Neuron (in vitro differentiated cells): Measurements from ENCODE around the gene UCP2.
"Not testable (repeated sequence)": the region's sequence is repeated elsewhere in the genome, so short reads cannot be mapped to it uniquely, and the experiment has no call there.

ENCODE experiments used
- H2AFZ ChIP-seq: one replicate; pipeline ENCODE4 v1.6.1; 2013; ENCODE audit warnings: low read depth, mild to moderate bottlenecking, inconsistent platforms, low read length, moderate library complexity
- H3K27me3 ChIP-seq: one replicate; pipeline ENCODE4 v1.6.1; 2013; ENCODE audit warnings: low read length; ENCODE audit not compliant: insufficient read depth
- H3K36me3 ChIP-seq: one replicate; pipeline ENCODE4 v1.6.1; 2013; ENCODE audit warnings: low read length; ENCODE audit not compliant: insufficient read depth
- H3K4me1 ChIP-seq: one replicate; pipeline ENCODE4 v1.6.1; 2013; ENCODE audit warnings: low read length; ENCODE audit not compliant: insufficient read depth
- H3K4me3 ChIP-seq: 2 replicates; pipeline ENCODE4 v1.5.1; 2013; ENCODE audit warnings: mild to moderate bottlenecking, low read length, moderate library complexity
- H3K9me3 ChIP-seq: one replicate; pipeline ENCODE4 v1.6.1; 2013; ENCODE audit warnings: low read length

UCP2 gene

DNA sequence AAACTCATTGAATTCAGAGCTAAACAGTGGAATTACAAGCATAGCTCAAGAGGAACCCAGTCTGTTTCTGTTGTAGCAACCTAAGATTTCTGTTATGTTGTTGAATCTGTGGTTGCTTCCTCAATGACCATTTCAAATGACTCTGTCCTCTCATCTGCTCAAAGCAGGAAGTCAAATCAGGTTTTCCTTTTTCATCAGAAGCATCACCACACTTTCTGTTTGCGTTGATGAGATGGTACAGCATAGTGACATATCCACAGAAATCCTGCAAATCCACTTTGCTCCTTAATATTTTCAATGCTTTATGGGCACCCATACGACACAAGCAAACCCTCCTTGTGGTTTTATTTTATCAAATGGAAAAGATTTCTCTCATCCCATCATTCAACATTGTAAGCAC lies 12.6 kb upstream of the UCP2 start:
- Histone ChIP-seq H2AFZ (no peak overlapping the region), H3K36me3 (peaks cover 4% of the 10 kb centered on the region), H3K9me3 (no peaks in the 10 kb centered on the region), H3K4me1 (no peaks in the 10 kb centered on the region), H3K27me3 (no peaks in the 10 kb centered on the region), H3K4me3 (no peak overlapping the region)

DNA sequence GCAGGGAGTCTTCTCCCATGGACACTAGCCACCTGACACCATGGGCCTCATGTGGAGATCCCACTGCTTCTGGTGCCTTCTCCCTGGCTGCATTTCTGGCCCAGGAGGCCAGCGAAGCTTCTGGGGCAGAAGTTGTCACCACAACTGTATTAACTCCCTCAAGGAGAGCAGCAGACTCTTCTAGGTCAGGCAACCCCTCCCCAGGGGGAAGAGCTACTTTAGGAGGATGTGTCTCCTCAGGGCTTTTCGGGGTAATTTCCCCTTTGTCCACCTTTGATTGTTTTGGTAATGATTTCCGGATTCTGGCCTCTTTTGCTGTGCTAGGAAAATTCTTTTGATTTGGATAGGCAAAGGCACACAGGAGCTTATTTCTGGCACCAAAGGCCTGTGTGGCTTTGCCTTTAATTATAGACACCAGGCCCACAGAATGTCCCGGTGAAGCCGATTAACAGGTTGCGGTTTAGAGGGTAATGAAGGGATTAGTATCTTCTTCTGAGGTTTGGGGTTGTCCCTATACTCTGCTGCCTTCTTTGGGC lies 8.9 kb upstream of the UCP2 start:
- no peak overlapping the region for H3K4me3 ChIP-seq
- H3K9me3 ChIP-seq: no peaks in the 10 kb centered on the region
- no peaks in the 10 kb centered on the region for H3K27me3 ChIP-seq

DNA sequence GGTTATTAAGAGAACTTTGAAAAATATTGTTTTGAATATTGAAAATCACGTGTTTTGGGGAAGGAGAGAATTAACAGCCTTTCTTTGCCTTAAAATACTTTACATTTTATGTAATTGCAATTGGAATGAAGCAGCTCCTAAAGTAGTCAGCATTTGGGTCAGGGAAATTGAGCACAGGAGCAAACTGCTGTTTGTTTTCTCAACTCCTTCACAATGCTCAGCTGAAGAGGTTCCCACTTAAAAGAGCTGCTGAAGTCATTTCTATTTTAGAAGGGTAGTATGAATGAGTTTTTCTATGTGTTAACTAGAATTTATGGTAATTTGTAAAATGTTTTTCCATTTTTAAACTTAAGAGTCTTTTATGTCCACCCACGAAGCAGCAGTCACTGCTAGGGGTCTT lies 8.1 kb upstream of the UCP2 start:
- H3K27me3 ChIP-seq: no peaks in the 10 kb centered on the region
- no peaks in the 10 kb centered on the region for H3K36me3 ChIP-seq
- H3K4me3 ChIP-seq: no peak overlapping the region
- H3K9me3 ChIP-seq: no peaks in the 10 kb centered on the region
- H3K4me1 ChIP-seq: no peaks in the 10 kb centered on the region
- H2AFZ ChIP-seq: no peak overlapping the region

More for the DNA sequence above, 8.9 kb upstream of the UCP2 start:
- Histone ChIP-seq H3K36me3 (no peaks in the 10 kb centered on the region), H2AFZ (no peak overlapping the region), H3K4me1 (no peaks in the 10 kb centered on the region)

DNA sequence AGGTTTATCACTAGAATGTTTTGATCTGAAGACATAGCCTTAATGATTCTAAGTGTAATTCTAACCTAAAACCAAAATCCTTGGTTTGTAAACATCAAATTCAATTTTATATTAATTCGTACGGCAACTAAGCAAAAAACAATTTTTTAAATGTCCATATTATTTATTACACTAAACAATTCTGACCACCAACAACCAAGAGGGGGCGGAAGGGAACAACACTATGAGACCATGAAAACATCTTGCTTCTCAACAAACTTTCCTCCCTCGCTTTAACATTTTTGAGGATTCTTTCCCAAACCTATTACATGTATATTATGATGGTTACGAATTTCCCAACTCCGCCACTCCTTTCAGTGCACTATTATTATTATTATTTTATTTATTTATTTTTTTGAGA lies 6.5 kb upstream of the UCP2 start:
- Histone ChIP-seq H3K27me3 (no peaks in the 10 kb centered on the region), H3K36me3 (no peaks in the 10 kb centered on the region), H2AFZ (no peak overlapping the region), H3K4me1 (peaks cover under 1% of the 10 kb centered on the region), H3K4me3 (no peak overlapping the region), H3K9me3 (no peaks in the 10 kb centered on the region)

DNA sequence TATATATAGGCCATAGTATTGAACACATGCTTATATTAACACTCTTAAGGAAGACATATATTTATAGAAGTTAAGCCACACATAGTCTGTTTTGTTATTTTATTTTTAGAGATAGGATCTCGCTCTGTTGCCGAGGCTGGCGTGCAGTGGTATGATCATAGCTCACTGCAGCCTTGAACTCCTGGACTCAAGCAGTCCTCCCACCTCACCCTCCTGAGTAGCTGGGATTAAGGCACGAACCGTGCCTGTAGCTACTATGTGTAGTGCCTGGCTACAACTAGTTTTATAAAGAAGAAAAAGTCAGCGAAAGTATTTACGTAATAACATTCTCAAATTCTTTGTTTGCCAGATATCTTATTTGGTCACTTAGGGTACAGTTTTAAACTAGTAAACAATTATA lies 5.6 kb upstream of the UCP2 start:
- no peaks in the 10 kb centered on the region for H3K9me3 ChIP-seq
- no peaks in the 10 kb centered on the region for H3K27me3 ChIP-seq
- H3K36me3 ChIP-seq: no peaks in the 10 kb centered on the region
- no peak overlapping the region for H3K4me3 ChIP-seq
- H3K4me1 ChIP-seq: peaks cover 6% of the 10 kb centered on the region
- H2AFZ ChIP-seq: no peak overlapping the region

DNA sequence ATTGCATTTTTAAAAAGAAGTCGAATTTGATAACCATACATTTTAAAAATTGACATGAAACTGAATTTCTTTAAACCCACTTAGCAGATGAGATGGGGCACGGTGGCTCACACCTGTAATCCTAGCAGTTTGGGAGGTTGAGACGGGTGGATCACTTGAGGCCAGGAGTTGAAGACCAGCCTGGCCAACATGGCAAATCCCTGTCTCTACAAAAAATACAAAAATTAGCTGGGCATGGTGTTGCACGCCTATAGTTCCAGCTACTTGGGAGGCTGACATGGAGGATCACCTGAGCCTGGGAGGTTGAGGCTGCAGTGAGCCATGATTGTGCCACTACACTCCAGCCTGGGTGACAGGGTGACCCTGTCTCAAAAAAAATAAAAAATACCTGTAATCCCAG lies 3.0 kb upstream of the UCP2 start:
- not testable (repeated sequence) for H3K4me3 ChIP-seq, H3K9me3 ChIP-seq, H3K36me3 ChIP-seq, H3K4me1 ChIP-seq, H3K27me3 ChIP-seq, H2AFZ ChIP-seq

DNA sequence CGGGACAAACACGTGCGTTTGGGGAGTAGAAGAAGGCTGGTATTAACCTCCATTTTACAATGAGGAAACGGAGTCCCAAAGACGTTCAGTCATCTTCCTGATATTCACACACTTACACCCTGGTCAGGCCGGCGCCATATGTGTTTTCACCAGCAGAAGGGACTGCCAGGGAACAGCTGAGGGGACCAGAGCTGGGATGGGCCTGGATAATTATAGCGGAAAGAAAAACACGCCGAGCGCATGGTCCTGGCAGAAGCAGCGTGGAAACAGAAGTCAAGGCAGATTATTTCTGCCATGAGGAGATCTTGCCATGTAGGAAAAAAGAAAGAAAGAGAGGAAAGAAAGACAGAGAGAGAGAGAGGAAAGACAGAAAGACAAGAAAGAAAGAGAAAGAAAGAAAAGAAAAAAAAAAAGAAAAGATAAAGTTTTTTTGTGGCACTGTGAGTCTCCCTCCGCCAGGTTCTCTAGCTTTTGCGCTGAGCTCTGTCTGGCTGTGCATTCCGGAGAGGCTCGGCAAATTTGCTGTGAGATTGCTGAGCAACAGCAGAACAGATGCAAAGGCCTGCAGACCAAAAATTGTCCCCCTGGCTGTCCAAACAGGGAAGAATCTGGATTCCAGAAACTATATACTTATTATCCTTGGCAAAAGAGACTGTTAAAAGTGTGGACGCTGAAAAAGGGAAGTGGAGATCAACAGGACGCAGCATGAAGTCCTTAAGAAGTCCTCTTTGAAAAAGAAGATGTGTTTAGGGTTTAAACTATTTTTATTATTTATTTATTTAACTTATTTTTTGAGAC lies 1.3 kb upstream of the UCP2 start:
- H3K9me3 ChIP-seq: no peaks in the 10 kb centered on the region
- peak overlapping the region; percentile 21 for H2AFZ ChIP-seq
- peaks cover 5% of the 10 kb centered on the region for H3K36me3 ChIP-seq
- H3K4me1 ChIP-seq: peaks cover 7% of the 10 kb centered on the region
- no peaks in the 10 kb centered on the region for H3K27me3 ChIP-seq
- H3K4me3 ChIP-seq: peak overlapping the region; percentile 83

DNA sequence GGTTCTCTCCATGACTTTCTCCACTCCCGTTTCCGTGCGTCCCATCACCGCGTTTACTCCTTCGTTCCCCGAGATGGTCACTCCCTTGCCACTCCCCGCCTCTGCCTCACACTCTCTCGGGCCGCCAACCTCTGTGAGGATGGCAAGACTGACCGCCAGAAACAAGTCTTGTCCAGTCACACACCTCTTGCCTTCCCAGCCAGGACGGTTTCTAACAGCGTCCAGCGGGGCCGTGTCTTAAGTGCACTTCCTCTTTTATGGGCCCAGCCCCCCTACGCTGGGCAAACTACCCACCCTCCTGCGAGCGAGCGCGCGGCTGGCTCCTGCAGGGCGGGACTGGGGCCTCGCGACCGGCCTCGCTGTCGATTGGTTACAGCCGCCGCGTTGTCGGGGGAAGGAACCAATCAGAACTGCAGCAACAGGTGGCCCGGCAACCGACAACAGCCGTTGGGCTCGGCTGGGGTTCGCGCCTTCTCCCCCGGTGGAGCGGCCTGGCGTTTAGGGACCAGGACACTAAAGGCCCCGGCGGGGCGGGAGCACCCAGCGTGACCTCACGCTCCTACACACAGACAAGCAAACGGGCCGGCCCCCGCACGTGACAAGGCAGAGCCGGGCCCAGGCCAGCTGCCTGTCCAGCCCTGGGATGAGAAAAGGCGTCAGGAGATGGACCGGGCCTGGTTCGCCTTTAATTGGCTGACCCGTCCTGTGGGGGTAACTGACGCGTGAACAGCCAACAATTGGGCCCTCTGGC lies 522 bp upstream of the UCP2 start:
- Histone ChIP-seq H3K36me3 (peaks cover 9% of the 10 kb centered on the region), H3K27me3 (no peaks in the 10 kb centered on the region), H2AFZ (peak overlapping the region; percentile 21), H3K9me3 (no peaks in the 10 kb centered on the region), H3K4me1 (peaks cover 7% of the 10 kb centered on the region), H3K4me3 (peak overlapping the region; percentile 83)

DNA sequence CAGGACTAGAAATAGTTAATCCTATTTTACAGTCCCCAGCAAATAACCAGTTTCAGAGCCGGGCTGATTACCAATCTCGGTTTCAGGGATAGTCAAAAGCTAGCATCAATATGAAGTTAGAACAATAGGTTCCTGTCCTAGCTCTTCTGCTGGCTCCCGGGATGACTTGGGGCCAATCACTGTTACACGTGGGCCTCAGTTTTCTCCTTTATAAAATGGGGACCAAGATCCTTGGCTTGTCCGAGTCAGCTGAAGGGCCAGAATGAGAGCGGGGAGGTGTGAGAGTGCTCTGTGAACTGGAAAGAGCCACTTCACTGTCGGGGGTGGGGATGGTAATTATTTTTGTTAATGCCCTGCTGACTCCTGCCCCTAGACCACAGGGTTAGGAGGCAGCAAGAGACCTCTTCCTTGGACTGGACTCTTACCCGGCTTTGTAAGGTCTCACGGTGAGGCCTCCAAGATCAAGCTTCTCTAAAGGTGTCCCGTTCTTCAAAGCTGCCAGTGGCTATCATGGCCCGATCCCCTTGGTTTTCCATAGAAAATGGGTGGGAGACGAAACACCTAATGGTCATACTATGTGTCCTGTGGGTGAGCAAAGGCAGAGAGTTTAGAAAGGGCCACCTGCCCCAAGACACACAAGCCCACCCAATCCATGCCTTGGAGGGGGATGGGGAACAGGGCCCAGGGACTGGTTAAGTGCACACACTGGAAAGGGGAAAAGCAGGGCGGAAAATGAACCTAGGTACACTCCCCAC lies 1.4 kb downstream of the UCP2 start:
- Histone ChIP-seq H3K36me3 (peaks cover 20% of the 10 kb centered on the region), H3K4me3 (peak overlapping the region; percentile 83)

DNA sequence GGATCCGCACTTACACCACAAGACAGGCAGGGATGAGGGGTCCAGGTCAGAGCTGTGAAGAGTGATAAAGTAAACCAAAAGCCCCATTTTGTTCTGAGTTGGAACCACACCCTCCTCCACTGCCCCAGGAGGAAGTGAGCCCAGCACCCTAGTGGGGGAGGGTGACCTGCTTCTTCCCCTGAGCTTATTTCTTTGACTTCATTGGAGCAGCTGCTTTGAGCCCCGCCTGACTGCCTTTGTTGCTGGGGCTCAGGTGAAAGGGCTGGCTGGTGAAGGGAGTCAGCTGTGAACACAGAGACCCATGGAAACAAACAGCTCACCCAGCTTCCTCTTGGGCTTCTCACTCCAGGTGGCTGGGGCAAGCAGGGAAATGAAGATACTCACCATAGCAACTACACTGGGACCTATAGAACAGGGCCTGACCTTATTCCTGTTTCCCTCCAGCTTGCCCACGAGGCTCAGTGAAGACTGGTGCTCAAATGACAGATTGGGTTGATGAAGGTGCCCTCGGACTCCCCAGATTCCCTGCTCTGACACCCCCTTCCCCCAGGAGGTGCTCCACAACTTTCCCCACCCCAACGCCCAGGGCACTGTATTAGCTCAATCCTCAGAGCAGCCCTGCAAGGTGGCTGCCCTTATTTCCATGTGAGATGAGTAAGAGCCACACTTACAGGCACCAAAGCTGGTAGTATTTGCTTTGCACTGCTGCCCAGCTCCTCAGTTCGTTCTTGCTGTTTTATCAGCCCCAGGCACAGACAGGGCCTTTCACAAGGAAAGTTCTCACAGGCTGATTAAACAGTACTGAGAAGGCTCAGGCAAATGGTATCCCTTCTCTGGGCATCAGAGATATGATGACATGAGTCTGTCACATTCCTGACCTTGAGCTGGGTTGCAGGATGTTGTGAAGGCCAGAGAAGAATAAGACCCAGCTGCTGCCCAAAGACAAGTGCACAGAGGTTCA lies 2.4 kb downstream of the UCP2 start:
- Histone ChIP-seq H2AFZ (no peak overlapping the region), H3K9me3 (no peaks in the 10 kb centered on the region), H3K27me3 (no peaks in the 10 kb centered on the region), H3K36me3 (peaks cover 20% of the 10 kb centered on the region), H3K4me1 (peaks cover 7% of the 10 kb centered on the region), H3K4me3 (no peak overlapping the region)

More for the DNA sequence above, 1.4 kb downstream of the UCP2 start:
- Histone ChIP-seq H3K9me3 (no peaks in the 10 kb centered on the region), H2AFZ (no peak overlapping the region), H3K27me3 (no peaks in the 10 kb centered on the region), H3K4me1 (peaks cover 7% of the 10 kb centered on the region)

DNA sequence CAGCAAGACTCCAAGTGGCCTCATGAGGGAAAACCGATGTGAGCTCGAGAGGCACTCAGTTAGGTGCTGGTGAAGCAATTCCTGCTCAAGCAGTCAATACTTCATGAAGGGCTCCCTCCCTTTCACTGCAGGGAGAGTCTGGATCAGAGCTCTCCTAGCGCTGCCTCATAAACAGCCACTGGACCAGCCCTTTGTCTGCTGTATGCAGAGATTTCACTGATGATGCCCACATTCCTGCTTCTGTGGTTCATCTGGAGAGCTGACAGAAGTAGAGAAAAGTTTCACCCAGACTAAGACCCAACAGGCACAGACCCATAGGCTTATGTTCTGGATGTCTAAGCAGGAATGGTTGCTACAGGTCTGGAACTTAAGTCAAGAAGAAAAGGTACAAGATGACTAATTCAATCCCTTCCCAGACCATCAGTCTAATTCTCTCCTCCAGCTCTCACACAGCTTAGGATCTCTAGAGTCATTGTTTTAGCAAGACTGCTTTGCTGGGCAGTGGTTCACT lies 4.0 kb downstream of the UCP2 start:
- no peak overlapping the region for H3K4me3 ChIP-seq
- no peak overlapping the region for H2AFZ ChIP-seq
- peaks cover 2% of the 10 kb centered on the region for H3K4me1 ChIP-seq
- no peaks in the 10 kb centered on the region for H3K9me3 ChIP-seq
- peaks cover 20% of the 10 kb centered on the region for H3K36me3 ChIP-seq
- no peaks in the 10 kb centered on the region for H3K27me3 ChIP-seq
